Inferior parietal cortex (tissue), 1 donor: Measurements from ENCODE around the gene NDUFC1.
"Not testable (repeated sequence)": the region's sequence is repeated elsewhere in the genome, so short reads cannot be mapped to it uniquely, and the experiment has no call there.

Experiments
- DNase-seq: peaks from one replicate; pipeline ENCODE4 v3.0.0-alpha.2; 2016; ENCODE audit errors: extremely low spot score

Gene NDUFC1

DNA sequence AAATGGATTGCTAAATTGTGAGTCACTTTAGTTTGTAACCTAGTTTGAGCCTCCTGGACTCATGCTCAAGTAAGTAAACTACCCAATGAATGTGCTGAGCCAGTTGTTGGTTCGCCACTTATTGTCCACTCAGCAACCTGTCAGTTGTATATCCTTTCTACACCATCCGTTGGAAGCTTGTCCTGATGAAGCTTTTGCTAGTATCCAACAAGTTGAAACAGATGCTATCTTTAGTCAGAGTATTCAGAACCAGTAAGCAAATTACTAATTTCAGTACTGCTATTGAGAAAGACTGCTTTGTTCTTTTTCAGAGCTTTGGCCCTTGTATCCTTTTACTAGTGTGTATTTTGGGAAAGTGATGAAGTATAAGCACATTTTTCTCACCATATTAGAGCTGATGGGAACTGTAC, 5.3 kb downstream of the NDUFC1 start:
- no peak for DNase-seq

DNA sequence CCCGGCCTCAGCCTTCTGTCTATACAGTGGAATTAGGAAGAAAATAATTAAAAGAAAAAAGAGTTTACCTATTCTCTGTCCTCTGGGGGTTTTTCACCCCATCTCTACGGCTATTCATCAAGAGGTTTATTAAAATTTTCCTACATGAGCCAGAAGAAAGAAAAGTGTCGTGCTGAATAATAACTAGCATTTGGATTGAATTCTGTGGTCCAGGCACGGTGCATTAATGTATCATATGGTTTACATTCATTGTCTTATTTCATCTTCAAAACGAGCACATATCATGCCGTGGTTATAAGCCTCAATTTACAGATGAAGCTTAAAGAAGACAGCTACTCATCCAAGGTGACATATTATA, 6.4 kb downstream of the NDUFC1 start:
- DNase-seq = no peak

DNA sequence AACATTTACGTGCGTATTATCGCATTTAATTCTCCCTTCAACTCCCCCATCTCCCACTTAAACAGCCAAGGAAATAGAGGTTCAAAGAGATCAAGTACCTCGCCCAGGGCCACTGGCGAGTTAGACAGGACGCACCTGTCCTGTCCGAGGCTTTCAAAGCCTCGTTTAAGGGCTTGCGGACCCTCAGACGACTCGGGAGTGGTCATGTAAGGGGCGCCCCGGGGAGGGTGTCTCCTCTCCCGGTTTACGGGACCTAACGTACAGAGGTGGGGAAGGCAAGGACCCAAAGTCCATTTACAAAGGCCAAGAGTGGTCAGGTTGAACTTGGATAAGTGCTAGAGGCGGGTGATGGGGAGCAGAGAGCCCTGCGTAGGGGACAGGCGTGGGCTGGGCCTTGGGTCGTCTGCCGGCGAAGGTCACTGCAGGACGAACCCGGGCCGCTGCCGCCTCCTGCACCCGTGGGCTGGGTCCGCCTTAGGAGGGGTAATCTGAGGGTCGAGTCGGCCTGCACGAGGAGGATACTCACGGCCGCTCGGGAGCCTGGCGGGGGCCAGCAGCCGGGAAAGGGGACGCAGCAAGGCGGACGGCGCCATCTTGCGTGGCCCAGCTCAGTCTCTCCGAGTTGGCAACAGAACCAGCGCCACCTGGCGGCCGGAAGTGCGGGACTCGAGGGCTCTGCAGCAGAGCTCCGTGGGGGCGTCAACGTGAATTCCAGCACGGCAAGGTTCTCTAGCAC, 6.9 kb downstream of the NDUFC1 start:
- peak; percentile 97 for DNase-seq

- no peak for DNase-seq
These were observed 16.0 kb downstream of the NDUFC1 start for GRCh38 chr4:139286186-139286698.

DNA sequence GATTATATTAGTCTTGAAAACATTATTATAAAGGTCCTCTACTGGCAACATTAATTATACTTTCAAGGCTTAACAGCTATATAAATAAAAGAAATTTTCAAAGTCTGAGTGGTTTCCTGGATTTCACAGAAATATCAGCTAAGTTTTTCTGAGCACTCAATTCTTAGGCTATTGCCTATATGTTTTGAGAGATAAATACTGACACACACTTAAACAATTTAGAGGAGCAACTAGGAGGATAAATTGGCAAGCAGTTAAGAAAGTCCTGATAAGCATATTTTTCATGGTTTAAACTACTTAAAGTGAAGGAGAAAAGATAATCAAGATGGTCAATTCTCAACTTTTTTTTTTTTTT, 19.6 kb downstream of the NDUFC1 start:
- no peak for DNase-seq

- no peak for DNase-seq
These were observed 20.1 kb downstream of the NDUFC1 start for GRCh38 chr4:139282065-139282720.

GRCh38 chr4:139279760-139280620, 22.3 kb downstream of the NDUFC1 start, which contains the start of gene MGARP:
Gene MGARP, minus strand, starts transcription at chr4:139280225. Its CDS starts 67 bp downstream, at chr4:139280158.
- DNase-seq = no peak

DNA sequence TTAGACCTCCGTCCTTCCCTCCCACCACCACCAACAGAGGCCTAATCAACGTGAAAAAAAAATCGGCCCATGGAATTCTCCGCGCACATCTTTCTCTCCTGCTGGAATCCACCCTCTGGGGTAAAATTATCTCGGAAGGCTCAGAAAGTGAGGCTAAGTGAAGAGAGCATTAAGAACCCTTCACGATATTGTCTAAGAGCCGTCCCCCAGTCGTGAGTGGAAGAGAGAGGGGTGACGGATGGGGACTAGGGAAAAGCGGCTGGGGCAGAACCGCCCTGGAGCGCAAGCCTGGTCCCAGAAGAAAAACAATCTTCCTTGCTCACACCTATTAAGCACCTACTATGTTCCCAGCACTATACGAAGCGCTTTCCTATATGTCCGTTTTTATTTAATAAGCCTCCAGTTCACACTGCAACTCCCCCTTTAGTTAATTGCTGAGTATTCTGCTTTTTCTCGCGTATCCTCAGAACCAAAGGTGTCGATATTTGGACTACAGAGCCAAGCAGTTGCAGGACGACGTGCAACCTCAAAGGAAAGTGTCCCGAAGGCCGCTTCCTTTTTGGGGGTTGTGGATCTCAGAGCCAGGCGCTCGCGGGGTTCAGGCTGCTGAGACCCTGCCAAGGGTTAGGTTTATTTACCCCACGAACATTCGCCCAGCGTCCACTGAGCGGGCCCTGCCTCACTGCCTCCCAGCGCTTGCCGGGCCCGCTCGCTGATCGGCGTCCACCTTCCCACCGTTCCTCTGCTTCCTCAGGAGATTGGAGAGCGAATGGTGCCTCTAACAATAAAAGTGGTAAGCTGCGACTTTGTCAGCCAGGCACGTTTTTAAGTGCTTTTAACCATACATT, 23.1 kb downstream of the NDUFC1 start:
- no peak for DNase-seq

GRCh38 chr4:139278485-139278884, 23.8 kb downstream of the NDUFC1 start:
- DNase-seq = no peak

GRCh38 chr4:139275281-139275735, 27.0 kb downstream of the NDUFC1 start:
- no peak for DNase-seq

GRCh38 chr4:139274790-139275189, 27.5 kb downstream of the NDUFC1 start:
- DNase-seq = no peak

DNA sequence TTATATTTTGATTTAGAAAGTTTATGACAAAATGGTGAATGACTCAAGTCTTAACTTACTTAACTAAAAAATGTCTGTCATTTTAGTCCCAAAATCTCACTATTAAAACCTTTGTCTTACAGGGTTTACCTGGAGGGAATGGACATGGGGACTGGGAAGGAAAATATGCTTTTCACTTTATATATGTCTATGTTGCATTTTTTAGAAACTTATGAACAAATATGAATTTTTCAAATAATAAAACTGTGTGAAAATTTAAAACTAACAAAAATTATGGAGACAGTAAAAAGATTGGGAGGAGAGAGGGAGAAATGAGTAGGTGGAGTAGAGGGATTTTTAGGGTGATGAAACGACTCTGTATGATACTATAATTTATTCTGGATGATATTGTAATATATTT, 28.4 kb downstream of the NDUFC1 start:
- DNase-seq = no peak

DNA sequence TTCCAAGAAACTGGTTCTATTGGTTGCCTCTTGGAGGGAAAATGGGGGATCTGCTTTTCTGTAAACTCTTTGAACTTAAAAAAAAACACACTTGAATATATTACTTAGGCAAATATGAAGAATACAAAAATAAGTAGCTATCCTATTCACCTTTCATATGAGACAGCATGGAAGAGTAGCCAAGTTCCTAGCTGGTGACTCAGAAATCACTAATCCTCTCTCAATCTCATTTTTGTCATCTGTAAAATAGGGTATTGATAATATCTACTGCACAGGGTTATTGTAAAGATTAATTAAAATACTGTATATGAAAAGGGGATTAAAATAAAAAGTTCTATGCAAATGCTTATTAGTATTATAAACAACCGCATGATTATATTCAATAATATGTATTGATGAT, 35.0 kb downstream of the NDUFC1 start:
- DNase-seq = no peak

DNA sequence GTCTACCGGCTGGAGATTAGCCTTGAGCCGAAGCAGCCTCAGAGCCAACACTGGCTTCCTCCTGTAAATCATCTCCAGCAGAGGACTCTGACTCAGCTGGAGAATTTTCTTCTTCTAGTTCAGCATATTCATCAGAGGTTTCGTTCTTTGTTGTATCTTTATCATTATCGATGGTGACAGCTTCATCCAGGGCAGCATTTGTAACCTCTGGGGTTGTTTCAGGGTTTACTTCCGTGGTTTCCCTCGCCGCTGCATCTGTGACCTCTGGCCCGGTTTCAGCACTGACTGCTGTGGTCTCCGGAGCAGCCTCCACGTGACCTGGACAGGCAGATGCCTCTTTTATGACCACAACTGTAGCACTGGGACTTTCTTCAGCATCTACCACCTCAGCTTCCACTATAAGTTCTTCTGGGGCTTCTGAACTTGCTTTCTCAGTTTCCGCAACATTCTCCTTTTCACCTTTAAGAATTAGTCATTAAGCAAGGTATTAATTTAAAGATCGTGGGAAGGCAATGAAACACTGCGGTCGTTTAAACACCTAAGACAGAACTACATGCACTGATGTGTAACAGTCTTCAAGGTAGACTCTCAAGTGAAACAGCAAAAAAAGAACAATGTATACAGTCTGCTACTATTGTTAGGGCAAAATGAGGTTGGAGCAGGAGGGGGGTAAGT, 35.6 kb downstream of the NDUFC1 start:
- DNase-seq = peak; percentile 42

DNA sequence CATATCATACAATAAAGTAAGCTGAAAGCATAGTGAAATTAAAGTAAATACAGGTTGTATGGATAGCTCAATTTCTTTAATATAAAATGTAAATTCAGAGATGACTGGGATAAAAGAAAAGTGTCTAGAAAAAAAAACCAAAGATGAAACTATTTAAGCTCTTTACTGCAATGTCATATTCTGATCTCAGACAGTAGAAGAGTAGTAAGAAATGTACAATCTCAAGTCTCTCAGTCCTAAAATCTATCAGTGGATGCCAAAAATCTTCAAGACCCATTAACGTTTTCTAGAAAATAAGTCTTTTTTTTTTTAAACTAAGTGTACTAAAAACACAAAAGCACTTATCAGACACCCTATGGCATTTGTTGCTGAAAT, 36.1 kb downstream of the NDUFC1 start:
- DNase-seq = no peak

GRCh38 chr4:139265654-139266053, 36.6 kb downstream of the NDUFC1 start:
- DNase-seq = no peak

DNA sequence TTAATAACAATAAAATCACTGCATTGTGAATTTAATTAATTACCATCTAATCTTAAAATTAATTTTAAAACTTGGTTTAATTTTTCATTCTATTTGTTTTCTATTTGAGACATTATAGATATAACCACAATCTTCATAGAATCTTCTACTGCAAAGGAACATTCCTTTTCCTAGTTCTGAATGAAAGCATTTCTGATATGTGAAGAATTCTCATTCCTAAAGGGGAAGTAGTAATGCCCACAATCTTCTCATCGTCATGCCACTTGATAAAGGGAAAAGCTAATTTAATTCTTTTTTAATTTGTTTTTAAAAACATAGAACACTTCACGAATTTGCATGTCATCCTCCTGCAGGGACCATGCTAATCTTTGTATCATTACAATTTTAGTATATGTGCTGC, 45.9 kb downstream of the NDUFC1 start:
- no peak for DNase-seq

DNA sequence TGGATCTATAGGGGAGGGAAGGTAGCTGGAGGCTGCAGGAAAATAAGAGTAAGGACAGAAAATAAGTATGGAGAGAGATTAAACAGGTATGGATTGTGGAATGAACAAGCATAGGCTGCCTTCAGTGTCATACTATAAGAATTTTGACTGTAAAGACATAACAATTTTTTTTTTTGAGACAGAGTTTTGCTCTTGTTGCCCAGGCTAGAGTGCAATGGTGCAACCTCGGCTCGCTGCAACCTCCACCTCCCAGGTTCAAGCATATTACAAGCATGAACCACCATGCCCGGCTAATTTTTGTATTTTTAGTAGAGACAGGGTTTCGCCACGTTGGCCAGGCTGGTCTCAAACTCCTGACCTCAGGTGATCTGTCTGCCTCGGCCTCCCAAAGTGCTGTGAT, 46.7 kb downstream of the NDUFC1 start:
- not testable (repeated sequence) for DNase-seq

GRCh38 chr4:139253713-139254112, 48.6 kb downstream of the NDUFC1 start:
- no peak for DNase-seq

GRCh38 chr4:139253046-139253445, 49.2 kb downstream of the NDUFC1 start:
- no peak for DNase-seq

GRCh38 chr4:139247700-139248238, 54.5 kb downstream of the NDUFC1 start:
- no peak for DNase-seq
